NCI-H524 treated with DMSO at 0.1 percent for 48 hours (cell line): Measurements from ENCODE around the gene TGFB2.

Experiments
- DNase-seq: peaks from one replicate; lab custom pipeline; 2025; lab: John Stamatoyannopoulos, UW

Gene TGFB2

GRCh38 chr1:218390618-218391017, 45.5 kb downstream of the TGFB2 start:
- no peak for DNase-seq

DNA sequence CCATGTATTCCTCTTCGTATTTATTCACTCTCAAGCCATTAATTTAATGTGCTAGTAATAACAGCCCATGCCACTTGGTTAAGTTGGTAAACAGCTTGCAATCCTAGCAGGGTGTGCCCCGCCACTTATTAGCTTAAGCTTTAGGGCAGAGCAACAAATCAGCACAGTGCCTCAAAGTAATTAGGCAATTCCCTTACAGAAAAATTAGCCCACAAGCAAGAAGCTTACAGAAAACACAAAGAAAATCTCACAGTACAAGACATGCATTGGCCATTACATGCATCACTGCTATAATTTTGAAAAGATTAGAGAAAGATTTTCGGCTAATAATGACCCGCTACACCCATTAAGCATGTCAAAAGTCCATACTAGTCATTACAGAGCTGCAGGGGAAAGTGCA, 47.6 kb downstream of the TGFB2 start:
- no peak for DNase-seq

DNA sequence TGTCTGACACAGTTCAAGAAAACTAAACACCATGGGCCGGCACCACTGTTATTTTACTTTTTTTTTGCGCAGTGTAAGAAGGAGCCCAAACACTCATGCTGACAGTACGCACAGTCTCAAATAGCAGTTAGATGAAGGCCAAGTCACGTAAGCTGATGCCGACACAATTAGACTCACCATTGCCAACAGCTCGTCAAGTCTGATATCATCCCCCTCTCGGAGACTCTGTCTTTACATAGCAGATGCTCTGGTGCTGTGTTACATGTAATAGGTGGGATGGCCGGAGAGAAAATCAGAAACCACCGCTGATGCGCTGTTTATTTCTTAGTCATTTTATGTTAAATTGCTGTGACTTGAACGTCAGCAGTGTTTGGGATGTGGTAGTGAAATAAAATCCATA, 49.3 kb downstream of the TGFB2 start:
- no peak for DNase-seq

DNA sequence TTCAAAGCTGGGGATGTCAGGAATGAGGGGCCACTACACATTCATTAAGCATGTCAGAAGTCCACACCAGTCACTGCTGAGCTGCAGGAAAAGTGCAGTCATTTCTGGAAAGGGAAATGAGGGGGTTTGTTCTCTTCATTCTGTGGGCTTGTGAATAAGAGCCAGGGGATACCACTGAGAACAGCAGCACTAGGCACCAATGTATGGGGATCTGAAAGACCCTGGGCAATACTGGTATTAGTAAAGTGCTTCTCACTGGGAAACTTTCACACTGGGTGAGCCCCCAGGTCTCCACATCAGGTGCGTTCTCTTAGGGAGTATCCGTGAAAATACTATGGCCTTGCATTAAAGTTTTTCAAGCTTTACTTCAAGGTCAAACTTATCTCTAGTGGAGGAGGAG, 49.9 kb downstream of the TGFB2 start:
- no peak for DNase-seq

GRCh38 chr1:218395916-218396315, 50.8 kb downstream of the TGFB2 start:
- no peak for DNase-seq

- no peak for DNase-seq
Observed at GRCh38 chr1:218397752-218398339, 52.7 kb downstream of the TGFB2 start.

DNA sequence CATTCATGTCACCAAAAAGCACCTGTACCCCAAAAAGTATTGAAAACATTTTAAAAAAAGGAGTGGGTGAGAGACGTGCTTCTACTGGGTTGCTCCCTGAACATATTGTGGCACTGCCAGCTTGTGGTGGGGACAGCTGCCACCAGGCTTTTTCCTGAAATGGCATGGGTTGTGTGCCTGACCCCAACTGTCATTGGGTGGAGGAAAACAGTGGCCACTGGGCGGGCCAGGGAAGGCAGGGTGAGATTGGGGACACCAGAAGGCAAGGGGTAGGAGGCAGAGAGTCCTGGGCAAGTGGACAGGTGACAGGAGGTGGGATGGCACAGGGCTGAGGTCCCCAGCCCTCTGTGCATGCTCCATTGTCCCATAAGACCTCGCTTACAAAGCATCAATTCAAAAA, 55.5 kb downstream of the TGFB2 start:
- no peak for DNase-seq

- DNase-seq, result no peak
Observed at GRCh38 chr1:218401441-218401997, 56.4 kb downstream of the TGFB2 start.

GRCh38 chr1:218401998-218402785, 57.1 kb downstream of the TGFB2 start:
- no peak for DNase-seq

DNA sequence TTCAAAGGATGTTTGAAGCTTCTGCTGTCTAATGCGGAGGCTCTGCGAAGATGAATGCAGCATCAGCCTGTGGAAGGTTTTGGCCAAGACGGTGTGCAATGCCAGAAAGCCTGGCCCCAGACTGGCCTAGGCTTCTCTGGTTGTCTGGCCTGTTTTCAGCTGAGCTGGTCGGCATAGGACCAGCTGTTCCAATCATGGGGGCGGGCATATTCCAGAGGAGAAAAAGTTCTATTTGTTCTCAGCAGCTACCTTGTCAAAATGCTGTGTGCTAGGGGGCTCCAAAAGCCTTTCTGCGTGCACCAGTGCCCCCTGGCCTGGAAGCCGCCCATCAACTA, 57.6 kb downstream of the TGFB2 start:
- no peak for DNase-seq

- no peak for DNase-seq
Observed at GRCh38 chr1:218403300-218403699, 58.2 kb downstream of the TGFB2 start.

DNA sequence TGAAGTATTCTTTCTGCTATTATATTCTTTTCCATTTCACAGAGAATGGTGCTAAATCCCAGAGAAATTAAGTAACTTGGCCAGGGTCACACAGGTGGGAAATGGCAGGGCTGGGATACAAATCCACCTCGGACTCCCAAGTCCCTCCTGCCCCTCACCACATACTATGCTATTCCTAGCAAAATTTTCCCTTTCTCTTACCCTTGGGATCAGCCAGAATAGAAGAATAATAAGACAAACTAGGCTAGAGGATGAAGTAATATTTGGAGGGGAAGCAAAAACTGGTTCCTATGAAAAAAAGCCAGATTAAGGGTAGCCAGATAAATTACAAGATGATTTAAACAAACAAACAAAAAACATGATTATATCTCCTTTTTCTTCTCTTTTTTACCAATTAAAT, 62.5 kb downstream of the TGFB2 start:
- no peak for DNase-seq

DNA sequence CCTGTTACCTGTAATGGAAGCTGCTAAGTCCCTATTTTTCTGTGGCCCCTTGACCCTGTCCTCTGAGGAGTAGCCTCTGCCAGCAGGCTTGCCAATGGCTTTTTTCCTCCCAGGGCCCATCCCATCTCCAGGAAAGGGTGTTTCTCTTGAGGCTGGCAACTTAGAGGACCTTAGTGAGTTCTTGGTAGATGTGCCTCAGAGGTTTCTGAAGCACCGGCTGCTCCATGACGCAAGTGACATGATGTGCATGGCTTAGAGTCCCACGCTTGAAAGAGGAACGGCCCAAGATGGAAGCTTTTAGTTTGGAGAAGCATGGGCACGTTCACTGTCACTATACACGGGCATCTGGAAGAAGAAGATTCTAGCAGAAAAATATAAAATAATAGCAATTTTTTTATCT, 63.0 kb downstream of the TGFB2 start:
- DNase-seq, result no peak

DNA sequence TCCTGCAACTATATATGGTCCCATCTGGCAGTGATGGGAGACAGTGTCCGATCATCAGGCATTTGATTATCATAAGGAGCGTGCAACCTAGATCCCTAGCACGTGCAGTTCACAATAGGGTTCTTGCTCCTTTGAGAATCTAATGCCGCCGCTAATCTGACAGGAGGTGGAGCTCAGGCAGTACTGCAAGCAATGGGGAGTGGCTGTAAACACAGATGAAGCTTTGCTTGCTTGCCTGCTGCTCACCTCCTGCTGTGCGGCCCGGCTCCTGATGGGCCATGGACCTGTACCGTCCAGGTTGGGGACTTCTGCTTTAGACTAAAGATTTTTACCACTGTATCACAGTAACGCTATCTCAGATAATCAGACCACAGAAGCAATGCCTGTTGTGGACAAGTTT, 63.8 kb downstream of the TGFB2 start:
- no peak for DNase-seq

- DNase-seq, result no peak
Observed at GRCh38 chr1:218409946-218410510, 64.9 kb downstream of the TGFB2 start.

- DNase-seq, result no peak
Observed at GRCh38 chr1:218411101-218411500, 66.0 kb downstream of the TGFB2 start.

GRCh38 chr1:218412171-218412570, 67.0 kb downstream of the TGFB2 start:
- no peak for DNase-seq

DNA sequence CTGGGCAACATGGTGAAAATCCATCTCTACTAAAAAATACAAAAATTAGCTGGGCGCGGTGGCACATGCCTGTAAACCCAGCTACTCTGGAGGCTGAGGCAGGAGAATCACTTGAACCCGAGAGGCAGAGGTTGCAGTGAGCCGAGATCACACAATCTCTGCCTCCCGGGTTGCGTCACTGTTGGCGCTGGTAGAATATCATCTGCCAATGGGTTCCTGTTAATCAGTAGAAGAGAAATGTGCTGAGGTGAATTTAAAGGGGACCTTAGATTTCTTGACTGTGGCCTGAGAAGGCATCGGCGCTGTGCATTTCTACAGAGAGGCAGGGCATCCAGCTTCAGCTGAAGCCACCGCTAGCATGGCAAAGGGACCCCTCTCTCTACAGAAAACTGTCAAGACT, 68.0 kb downstream of the TGFB2 start:
- DNase-seq, result no peak

DNA sequence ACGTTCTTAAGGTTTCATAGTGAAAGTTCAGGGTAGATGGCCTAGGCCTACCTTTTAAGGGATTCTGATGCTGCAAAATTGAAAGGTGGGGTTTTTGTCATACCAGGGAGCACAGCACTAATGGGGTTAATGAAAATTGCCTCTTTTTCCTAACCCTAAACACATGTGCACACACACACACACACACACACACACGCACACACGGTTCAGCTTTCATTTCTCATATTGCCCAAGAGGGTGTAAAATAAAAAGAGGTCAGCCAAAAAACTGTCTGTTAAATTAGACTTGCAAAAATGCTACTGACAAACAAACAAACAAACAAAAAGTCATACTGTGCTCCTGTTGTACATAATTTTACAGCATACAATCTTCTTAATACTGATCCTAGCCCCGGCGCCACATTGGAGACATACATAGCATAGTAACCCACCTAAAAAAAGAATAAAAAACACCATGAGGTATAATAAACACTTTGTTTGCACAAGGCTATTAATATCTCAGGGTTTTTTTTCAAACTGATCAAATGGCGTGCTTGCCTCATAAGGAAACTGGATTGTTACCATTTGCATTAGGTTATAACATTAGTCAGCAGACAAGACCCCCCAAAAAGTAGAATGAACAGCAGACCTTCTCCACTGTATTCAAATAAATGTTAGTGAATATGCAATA, 69.1 kb downstream of the TGFB2 start:
- no peak for DNase-seq

- DNase-seq, result no peak
Observed at GRCh38 chr1:218415726-218416125, 70.6 kb downstream of the TGFB2 start.

GRCh38 chr1:218421531-218421930, 76.4 kb downstream of the TGFB2 start:
- DNase-seq, result no peak

- DNase-seq, result no peak
Observed at GRCh38 chr1:218424502-218424901, 79.4 kb downstream of the TGFB2 start.
